Endometrial microvascular endothelial cells (primary cell): Measurements from ENCODE around the gene RNFT2. TPM values are rescaled to one million over a fixed set of nuclear protein-coding genes. Genes with fewer than 3 reads are reported as not detected.

Experiments used
- in situ Hi-C: cut with HindIII; loops from 2 replicates; pipeline ENCODE4 v1.10.0; 2017; ENCODE audit warnings: low sequenced_read_pairs, low pct_unique_long_range_greater_than_20kb; ENCODE audit errors: inconsistent ontology term
- total RNA-seq: library from RNA; depleted of rRNA; stranded (reverse); fragments of >200 nt; gene quantifications from one replicate; pipeline ENCODE4 v1.2.3, GENCODE V29; 2015; ENCODE audit errors: inconsistent ontology term

Gene RNFT2
- total RNA-seq, 1 donor from 2014 or later = 1.3 TPM

DNA sequence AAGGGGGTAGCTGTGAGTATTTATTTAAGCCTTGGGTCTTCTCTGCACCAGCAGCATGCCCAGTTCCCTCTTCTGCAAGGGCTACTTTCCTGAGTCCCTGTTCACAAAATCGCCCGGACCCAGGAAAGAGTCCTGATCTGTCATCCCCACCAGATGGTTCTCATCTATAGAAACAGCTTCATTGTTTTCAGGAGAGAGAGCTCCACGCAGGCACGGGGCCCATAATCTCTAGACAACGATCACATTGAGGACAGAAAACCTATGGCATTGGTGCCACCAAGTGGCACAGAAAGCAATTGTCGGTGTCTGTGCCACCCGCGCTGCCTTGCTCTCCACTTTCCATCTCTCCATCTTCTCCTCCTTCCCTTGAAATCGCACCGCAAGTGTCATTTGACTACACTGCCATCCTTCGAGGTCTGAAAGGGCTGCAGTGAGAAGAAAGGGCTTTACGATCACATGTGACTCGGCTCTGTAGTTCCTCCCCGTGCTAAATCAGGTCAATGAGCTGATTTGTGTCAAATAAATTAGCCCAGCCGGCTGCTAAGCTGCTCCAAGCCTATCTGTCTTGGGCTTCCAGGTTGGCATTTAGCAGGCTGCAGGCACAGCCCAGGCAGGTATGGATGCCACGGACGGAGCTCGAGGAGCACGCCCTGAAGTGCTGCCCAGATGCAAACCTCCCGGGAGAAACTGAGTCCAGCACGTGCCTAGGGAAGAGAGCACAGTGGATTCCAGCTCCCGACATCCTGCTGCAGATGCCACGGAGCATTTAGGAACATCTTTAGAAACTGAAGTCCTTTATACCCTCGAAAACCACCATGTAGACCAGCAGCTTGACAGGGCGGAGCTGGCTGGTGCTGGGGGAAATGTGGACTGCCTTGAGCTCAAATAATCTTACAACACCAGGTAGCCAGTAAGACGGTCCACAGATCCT lies 29.0 kb upstream of the RNFT2 start:
- in situ Hi-C loops = no loop called here

- in situ Hi-C loops = no loop called here
Measured at GRCh38 chr12:116709768-116710167, 28.3 kb upstream of the RNFT2 start.

- in situ Hi-C loops = no loop called here
Measured at GRCh38 chr12:116710370-116711150, 27.6 kb upstream of the RNFT2 start.

DNA sequence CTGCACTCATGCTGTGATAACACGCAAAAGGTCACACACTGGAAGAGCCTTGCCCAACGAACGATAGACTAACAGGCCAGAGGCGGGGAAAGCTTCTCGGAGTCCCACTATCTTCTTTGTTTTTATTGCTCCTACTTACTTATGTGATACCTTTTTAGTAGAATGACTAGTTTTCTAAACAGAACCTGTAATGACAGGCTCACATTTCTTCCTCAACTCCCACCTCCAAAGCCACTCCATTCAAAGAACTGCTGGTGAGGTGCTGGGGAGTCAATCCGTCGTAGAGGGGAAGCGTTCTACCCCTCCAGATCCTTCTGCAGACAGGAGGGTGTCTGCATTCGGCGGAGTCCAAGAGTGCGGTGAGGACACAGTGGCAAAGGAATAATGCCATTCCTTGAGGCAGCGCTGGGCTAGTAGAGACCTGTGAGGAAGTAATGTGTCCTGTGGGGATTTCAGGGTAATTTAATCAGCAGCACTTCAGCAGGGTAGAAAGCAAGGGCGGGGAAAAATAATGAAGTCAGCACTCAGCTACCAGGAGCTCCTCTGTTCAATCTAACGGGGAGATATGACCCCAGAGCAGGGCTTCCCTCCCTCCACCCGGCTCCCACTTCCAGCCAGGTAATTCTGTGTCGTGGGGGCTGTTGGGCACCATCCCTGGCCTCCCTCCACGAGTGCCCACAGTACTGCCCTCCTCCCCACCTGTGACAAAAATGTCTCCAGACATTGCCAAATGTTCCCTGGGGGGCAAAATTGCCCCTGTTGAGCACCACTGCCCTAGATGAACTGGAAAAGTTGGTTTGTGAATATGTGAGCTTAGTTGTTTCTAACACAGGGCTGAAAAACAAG lies 25.4 kb upstream of the RNFT2 start:
- in situ Hi-C loops = no loop called here

- in situ Hi-C loops = no loop called here
Measured at GRCh38 chr12:116713527-116713926, 24.6 kb upstream of the RNFT2 start.

DNA sequence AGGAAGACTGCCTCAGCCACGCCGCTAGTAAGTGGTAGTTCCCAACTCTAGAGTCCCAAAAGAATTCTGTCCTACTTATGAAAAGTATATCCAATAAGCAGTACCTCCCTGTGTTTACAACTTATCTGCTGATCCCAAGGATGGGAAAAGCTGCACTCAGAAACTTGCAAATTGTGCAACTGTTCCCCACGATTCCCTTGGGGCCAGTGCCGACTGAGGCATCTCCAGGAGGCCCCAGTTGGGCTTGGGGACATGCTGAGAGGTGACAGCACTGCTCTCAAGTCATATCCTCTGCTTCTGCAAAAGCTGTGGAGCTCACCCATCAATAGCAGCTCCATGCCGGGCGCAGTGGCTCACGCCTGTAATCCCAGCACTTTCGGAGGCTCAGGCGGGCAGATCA lies 23.9 kb upstream of the RNFT2 start:
- in situ Hi-C loops = no loop called here

GRCh38 chr12:116717466-116718437 lies 20.4 kb upstream of the RNFT2 start:
- in situ Hi-C loops = no loop called here

DNA sequence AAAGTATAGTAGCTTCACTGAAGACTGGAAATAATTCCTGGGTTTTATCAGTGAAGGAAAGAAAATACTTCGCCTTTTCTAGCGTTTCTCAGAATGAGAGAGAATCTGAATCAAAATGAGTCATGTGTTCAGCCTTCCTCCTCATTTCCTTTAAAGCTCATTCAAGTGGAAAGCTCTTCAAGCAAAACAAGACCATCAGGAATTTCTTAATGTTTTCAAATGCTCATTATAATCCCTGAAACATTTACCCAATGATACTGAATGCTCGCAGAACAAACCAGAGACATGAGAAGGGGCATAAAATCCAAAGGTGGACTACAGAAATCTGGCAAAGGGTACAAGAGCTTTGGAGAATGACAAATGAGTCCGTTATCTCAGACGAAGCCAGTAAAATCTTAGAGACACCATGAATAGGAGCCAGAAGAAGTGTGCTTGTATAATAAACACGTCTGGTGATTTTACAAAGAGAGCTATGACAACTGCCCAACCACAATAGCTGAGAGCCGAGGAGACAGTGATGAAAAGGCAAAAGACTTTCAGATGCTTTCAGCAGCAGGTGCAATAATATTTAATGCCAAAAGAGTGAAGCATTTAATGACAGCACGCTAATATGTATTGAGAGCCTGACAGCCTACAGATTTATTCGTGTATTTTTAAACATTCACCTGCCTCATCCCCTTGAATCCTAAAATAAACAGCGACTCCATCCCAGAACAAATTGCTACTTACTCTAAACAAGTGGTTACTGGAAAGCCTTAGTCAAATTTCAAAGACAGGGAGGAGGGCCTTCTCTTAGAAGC lies 19.3 kb upstream of the RNFT2 start:
- in situ Hi-C loops = no loop called here

DNA sequence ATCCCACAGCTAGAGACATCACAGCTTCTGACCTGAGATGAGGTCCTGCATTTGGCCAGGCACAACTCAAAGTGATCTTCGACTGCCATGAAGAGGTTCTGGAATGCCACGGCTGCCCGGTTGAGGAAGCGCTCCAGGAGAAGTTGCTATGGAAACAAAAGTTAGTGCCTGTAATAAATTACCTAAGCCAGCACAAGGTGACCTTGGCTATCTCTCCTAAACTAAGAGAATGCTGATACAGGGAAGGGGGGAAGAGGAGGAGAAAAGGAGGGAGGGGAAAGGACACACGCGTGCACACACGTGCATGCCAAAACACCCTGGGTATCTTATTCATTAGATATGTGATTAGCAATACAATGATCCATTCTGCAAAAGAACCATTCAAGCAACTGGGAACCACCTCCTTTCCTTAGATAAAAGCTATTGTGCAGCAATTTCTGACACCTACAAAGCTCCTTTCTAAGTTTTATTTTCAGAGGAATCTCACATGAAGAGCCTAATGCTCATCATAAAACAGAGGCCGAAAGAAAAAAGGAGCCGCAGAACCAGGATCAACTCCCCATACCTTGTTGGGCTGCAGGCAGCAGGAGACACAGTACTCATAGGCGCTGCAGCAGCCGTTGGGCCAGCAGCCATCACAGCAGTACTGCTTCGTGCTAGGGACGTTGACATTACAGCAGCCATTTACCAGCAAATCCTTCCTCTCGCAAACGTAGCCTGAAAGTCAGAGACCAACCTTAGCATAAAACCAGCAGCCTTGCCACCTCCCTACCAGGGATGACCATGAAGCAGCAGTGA lies 18.2 kb upstream of the RNFT2 start:
- in situ Hi-C loops = no loop called here

GRCh38 chr12:116722245-116722644 lies 15.9 kb upstream of the RNFT2 start:
- in situ Hi-C loops = no loop called here

DNA sequence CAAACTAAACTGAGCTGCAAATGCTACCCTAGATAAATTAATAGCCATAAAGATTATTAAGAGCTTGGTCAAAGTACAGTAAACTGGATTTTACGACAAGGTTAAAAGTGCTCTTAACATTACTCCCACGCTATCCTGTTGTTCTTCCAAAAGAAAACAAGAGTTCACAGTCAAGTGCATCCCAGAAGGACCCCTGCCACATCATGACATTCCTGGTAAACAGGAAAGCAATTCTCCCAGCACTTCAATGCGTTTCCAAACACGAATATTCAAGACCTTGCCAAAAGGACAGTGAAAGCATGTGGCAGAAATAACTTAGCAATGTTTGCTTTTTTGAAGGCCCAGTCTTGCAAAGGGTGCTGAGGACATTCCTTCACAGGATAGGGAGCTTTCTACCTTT lies 11.4 kb upstream of the RNFT2 start:
- in situ Hi-C loops = no loop called here

DNA sequence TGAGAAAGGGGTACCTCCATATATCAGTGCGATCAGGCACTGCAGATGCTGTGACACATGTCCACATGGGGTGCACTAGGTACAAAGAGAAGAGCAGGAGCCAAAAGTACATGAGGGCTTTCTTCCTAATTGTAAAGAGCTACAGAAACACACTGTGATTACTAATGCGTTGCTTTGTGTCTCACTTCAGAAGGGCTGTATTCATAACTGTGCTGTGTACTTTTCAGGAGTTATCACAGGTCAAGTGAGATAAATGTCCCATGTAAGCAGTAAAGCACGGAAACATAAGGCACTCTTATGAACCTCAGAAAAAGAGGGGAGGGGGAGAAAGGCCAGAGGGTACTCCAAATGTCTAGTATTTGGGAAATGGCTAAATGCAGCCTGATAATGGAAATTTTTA lies 10.9 kb upstream of the RNFT2 start:
- in situ Hi-C loops = no loop called here

DNA sequence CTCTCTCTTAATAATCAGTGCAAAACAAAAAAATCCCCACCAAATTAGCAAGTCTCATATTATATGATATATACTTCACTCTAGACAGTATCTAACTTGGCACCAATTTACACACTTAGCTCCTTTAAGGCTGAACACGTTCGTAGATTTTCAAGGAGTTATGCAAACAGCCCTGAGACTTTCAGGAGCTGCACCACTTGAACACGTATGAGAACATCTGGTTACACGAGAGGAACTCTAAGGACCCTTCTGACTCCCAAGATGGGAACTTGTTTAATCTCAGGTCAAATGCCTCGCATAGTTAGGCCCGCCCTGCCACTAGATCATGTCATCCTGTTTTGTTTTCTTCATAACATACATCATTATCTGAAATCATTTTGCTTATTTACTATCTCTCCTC lies 10.2 kb upstream of the RNFT2 start:
- in situ Hi-C loops = no loop called here

- in situ Hi-C loops = no loop called here
Measured at GRCh38 chr12:116731801-116732200, 6.3 kb upstream of the RNFT2 start.

- in situ Hi-C loops = no loop called here
Measured at GRCh38 chr12:116734156-116734768, 3.9 kb upstream of the RNFT2 start.

DNA sequence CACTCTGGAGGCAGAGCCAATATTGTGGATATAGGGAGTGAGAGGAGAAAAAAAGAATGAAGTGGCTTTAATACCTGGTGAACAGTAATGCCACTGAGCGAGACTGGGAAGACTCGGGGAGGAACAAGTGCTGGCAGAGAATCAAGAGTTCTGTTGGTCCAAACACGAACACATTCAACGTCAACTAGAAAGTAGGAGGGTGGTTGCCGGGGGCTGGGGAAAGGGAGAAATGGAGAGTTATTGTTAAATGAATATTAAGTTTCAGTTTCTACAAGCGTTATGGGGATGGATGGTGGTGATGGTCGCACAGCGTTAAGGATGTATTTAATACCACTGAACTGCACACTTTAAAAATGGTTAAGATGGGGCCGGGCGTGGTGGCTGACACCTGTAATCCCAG lies 3.0 kb upstream of the RNFT2 start:
- in situ Hi-C loops = no loop called here
